A549 (cell line): ENCODE results near the gene OVOL3. TPM values are rescaled to one million over a fixed set of nuclear protein-coding genes. Genes with fewer than 3 reads are reported as not detected.

Experiments used
- ATAC-seq, 2 experiments: fragments of 200-7000 bp in 1 of 2; fragments of >200 bp in 1 of 2; cut with Nextera tagmentation in 1 of 2; cut with Tn5 transposase in 1 of 2; 3 replicates each; pipeline versions ENCODE4 v1.8.0 to v1.9.1; 2018 to 2020; ENCODE audit warnings: mild to moderate bottlenecking in 1 of 2, moderate library complexity in 1 of 2
- CTCF ChIA-PET: fragments of 300-600 bp; sonication (Branson Sonifier 250); formaldehyde crosslinking; extraction: SDS; loops from one replicate; lab custom pipeline; 2021; ENCODE audit warnings: antibody characterized with exemption, inconsistent platforms; lab: Yijun Ruan, JAX
- POLR2A ChIA-PET: fragments of 350-600 bp; formaldehyde crosslinking; extraction: SDS; loops from one replicate; lab custom pipeline; 2021; ENCODE audit warnings: antibody characterized with exemption, inconsistent platforms; lab: Yijun Ruan, JAX
- DNase-seq, 2 experiments: peaks; one replicate each; pipeline versions ENCODE4 v3.0.0 to v3.0.0-alpha.2; 2011 to 2016; ENCODE audit warnings: low read depth in 1 of 2, low spot score in 1 of 2
- FAIRE-seq: peaks from 2 replicates; lab custom pipeline; 2011; peaks lifted over from hg19 to GRCh38; lab: Jason Lieb, UNC
- H3K27ac ChIP-seq, 2 experiments: fragments of >200 bp; sonication (Bioruptor Twin); formaldehyde crosslinking; 3 replicates each; pipeline ENCODE4 v1.5.1; 2016 to 2017
- H3K4me1 ChIP-seq: fragments of >200 bp; sonication (Bioruptor Twin); formaldehyde crosslinking; 3 replicates; pipeline ENCODE4 v1.6.1; 2016
- H3K4me2 ChIP-seq: fragments of >200 bp; sonication (Bioruptor Twin); formaldehyde crosslinking; 3 replicates; pipeline ENCODE4 v1.6.1; 2016
- H3K4me3 ChIP-seq: fragments of >200 bp; sonication (Bioruptor Twin); formaldehyde crosslinking; 3 replicates; pipeline ENCODE4 v1.5.1; 2016
- H3K9me3 ChIP-seq: fragments of >200 bp; sonication (Bioruptor Twin); formaldehyde crosslinking; 3 replicates; pipeline ENCODE4 v1.6.1; 2016
- BHLHE40 ChIP-seq: IDR thresholded peaks from 2 replicates; pipeline ENCODE4 v1.6.1; 2012; ENCODE audit warnings: low read depth, low read length, inconsistent platforms
- CBX2 ChIP-seq: fragments of 200-600 bp; sonication (generic); IDR thresholded peaks from 2 replicates; pipeline ENCODE4 v1.6.1; 2016; ENCODE audit warnings: low read depth, mild to moderate bottlenecking, borderline replicate concordance
- CHD2 ChIP-seq: fragments of 150-350 bp; IDR thresholded peaks from 2 replicates; pipeline ENCODE4 v1.6.1; 2014; ENCODE audit warnings: low read length; ENCODE audit not compliant: partially characterized antibody
- FOSB ChIP-seq: fragments of 250-450 bp; sonication (Bioruptor Pico); IDR thresholded peaks from 2 replicates; pipeline ENCODE4 v1.5.0; 2020; ENCODE audit warnings: mild to moderate bottlenecking, moderate library complexity
- FOSL2 ChIP-seq, 2 experiments: fragments of 450-650 bp in 1 of 2; fragments of >200 bp in 1 of 2; sonication (Bioruptor Twin) in 1 of 2; formaldehyde crosslinking; IDR thresholded peaks; 2 replicates each; pipeline versions ENCODE4 v1.5.0 to v1.6.1; 2016 to 2020; ENCODE audit warnings: mild to moderate bottlenecking in 1 of 2, moderate library complexity in 1 of 2
- FOXS1 ChIP-seq: fragments of 250-450 bp; sonication (Bioruptor Pico); IDR thresholded peaks from 2 replicates; pipeline ENCODE4 v1.5.0; 2020; ENCODE audit warnings: mild to moderate bottlenecking, moderate library complexity
- GATA3 ChIP-seq: IDR thresholded peaks from 2 replicates; pipeline ENCODE4 v1.6.1; 2012; ENCODE audit warnings: borderline replicate concordance
- HDAC2 ChIP-seq: fragments of 200-600 bp; sonication (generic); IDR thresholded peaks from 2 replicates; pipeline ENCODE4 v1.6.1; 2016
- HEYL ChIP-seq: fragments of 250-450 bp; sonication (Bioruptor Pico); IDR thresholded peaks from 2 replicates; pipeline ENCODE4 v1.8.0; 2021; ENCODE audit warnings: mild to moderate bottlenecking, moderate library complexity
- HOXA7 ChIP-seq: fragments of 250-450 bp; sonication (Bioruptor Pico); IDR thresholded peaks from 2 replicates; pipeline ENCODE4 v1.5.0; 2020; ENCODE audit warnings: mild to moderate bottlenecking, moderate library complexity
- HOXB5 ChIP-seq: fragments of 250-450 bp; sonication (Bioruptor Pico); IDR thresholded peaks from 2 replicates; pipeline ENCODE4 v1.5.0; 2020; ENCODE audit warnings: mild to moderate bottlenecking, moderate library complexity
- JUN ChIP-seq, 2 experiments: fragments of >200 bp; sonication (Bioruptor Twin); formaldehyde crosslinking; IDR thresholded peaks; 2 replicates in 1 of 2; 3 replicates in 1 of 2; pipeline ENCODE4 v1.6.1; 2016 to 2017
- JUNB ChIP-seq: fragments of >200 bp; sonication (Bioruptor Twin); formaldehyde crosslinking; IDR thresholded peaks from 2 replicates; pipeline ENCODE4 v1.6.1; 2016
- KDM1A ChIP-seq: fragments of 200-600 bp; sonication (generic); IDR thresholded peaks from 2 replicates; pipeline ENCODE4 v1.6.1; 2016; ENCODE audit warnings: low read depth, mild to moderate bottlenecking
- MYC ChIP-seq: IDR thresholded peaks from 2 replicates; pipeline ENCODE4 v1.6.1; 2012; ENCODE audit warnings: mild to moderate bottlenecking, inconsistent platforms, low read length, improper control_type of control experiment, borderline replicate concordance
- NFE2L2 ChIP-seq: fragments of 150-350 bp; conservative IDR thresholded peaks from 2 replicates; pipeline ENCODE4 v1.6.1; 2014; ENCODE audit warnings: low read length
- NR3C1 ChIP-seq: fragments of >200 bp; sonication (Bioruptor Twin); formaldehyde crosslinking; IDR thresholded peaks from 3 replicates; pipeline ENCODE4 v1.6.1; 2017
- POLR2AphosphoS2 ChIP-seq: conservative IDR thresholded peaks from 2 replicates; pipeline ENCODE4 v1.6.1; 2012; ENCODE audit warnings: low read length, improper control_type of control experiment, inconsistent platforms
- SREBF2 ChIP-seq: fragments of 450-650 bp; IDR thresholded peaks from 2 replicates; pipeline ENCODE4 v1.6.1; 2014; ENCODE audit warnings: mild to moderate bottlenecking, moderate library complexity
- TFCP2L1 ChIP-seq: fragments of 250-450 bp; sonication (Bioruptor Pico); IDR thresholded peaks from 2 replicates; pipeline ENCODE4 v1.5.0; 2021; ENCODE audit warnings: mild to moderate bottlenecking
- TP53 ChIP-seq: fragments of 250-450 bp; sonication (Bioruptor Pico); IDR thresholded peaks from 2 replicates; pipeline ENCODE4 v1.5.0; 2021; ENCODE audit warnings: mild to moderate bottlenecking, moderate library complexity
- ZFP36 ChIP-seq: fragments of 450-650 bp; IDR thresholded peaks from 2 replicates; pipeline ENCODE4 v1.6.1; 2014; ENCODE audit warnings: borderline replicate concordance; ENCODE audit not compliant: partially characterized antibody
- WGBS: methylation state at CpG from one replicate; pipeline ENCODE4 v1.1.6; 2017; ENCODE audit errors: missing lambda C conversion rate; 5-methylcytosine and 5-hydroxymethylcytosine counted together
- polyA minus RNA-seq: library from RNA; depleted of rRNA, polyadenylated mRNA; stranded (reverse); fragments of >200 nt; gene quantifications from 2 replicates; pipeline ENCODE4 v1.2.3, GENCODE V29; 2011; rRNA and poly(A)+ RNA removed
- polyA plus RNA-seq, 4 experiments: library from polyadenylated mRNA; depleted of rRNA in 3 of 4; stranded (reverse); fragments of >200 nt; fragmentation: RNase III in 1 of 4; extraction: RNeasy Plus Mini Kit Qiagen cat#74134 plus additional on column Dnase treatment in 1 of 4; gene quantifications; 2 replicates in 3 of 4; 3 replicates in 1 of 4; pipeline ENCODE4 v1.2.3, GENCODE V29; 2011 to 2017
- TF ChIP-seq, protein P1 (sequence below): fragments of >200 bp; sonication (Bioruptor Twin); formaldehyde crosslinking; IDR thresholded peaks from 3 replicates; pipeline ENCODE4 v1.5.1; 2016
- TF ChIP-seq, protein P2 (sequence below): fragments of >200 bp; sonication (Bioruptor Twin); formaldehyde crosslinking; IDR thresholded peaks from 2 replicates; pipeline ENCODE4 v1.6.1; 2016
- TF ChIP-seq, protein P3 (sequence below): IDR thresholded peaks from 2 replicates; pipeline ENCODE4 v1.6.1; 2012; ENCODE audit warnings: low read depth, borderline replicate concordance
- TF ChIP-seq, protein P4 (sequence below): fragments of >200 bp; sonication (Bioruptor Twin); formaldehyde crosslinking; IDR thresholded peaks from 3 replicates; pipeline ENCODE4 v1.6.1; 2016
- TF ChIP-seq, protein P5 (sequence below): IDR thresholded peaks from 2 replicates; pipeline ENCODE4 v1.6.1; 2012

The OVOL3 gene
- polyA plus RNA-seq (2011; rRNA removed) = not detected in 2 replicates
- 0.43 and 0.70 TPM in 2 replicates for polyA plus RNA-seq (2012; cell fraction: cytosol; rRNA removed)
- polyA plus RNA-seq (2012; cell fraction: nucleus; rRNA removed) = 3.4 and 6.1 TPM in 2 replicates
- 0.14 to 0.63 TPM (median 0.31 TPM) in 3 replicates for polyA plus RNA-seq (2017; fragmentation: RNase III; extraction: RNeasy Plus Mini Kit Qiagen cat#74134 plus additional on column Dnase treatment)
- not detected in 2 replicates for polyA minus RNA-seq

DNA sequence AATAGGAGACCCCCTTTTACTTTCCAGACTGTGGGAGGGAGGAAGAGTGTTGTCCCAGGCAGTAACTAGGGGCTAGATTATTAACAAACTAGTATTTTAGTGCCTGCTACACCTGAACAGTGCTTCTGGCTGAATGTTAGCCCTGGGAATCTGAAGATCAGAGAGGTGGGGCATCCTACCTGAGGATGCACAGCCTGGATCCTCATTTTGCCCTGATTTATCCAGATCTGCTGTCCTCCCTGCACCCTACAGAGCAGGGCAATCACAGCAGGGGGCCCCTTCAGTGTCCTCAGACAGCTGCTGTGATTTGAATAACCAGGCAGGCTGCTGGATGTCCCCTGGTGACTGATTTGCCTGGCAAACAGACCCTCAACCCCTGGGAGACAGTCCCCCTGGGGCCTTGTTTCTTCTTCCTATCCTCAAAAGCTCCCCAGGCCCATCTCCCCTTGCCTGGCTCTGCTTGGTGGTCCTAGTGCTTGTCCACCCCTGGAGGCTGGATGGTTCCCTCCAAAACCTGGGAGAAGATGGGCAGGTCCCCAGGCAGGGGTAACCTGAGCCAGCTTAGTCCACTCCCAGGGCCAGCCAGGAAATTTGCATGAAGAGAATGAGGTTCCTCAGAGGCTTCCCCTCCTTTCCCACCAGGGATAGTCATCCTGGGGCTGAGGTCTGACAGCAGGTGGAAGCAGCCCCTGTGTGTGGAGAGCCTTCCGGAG lies at the start of gene OVOL3:
TSS of gene OVOL3 (plus strand) at position 657 of the 713 bp plus-strand sequence. CDS start 60 bp downstream, outside the sequence.
- FAIRE-seq (no peak), DNase-seq (no peak), ATAC-seq (no peak)
- Histone ChIP-seq H3K9me3 (no peaks in the 10 kb centered on the region), H3K4me3 (no peak within 1 kb of the TSS), H3K27ac (no peak within 1 kb of the TSS), H3K4me1 (peaks cover 9% of the 10 kb centered on the region; the same call in 2 of the 3 replicates), H3K4me2 (no peak within 1 kb of the TSS)
- ChIA-PET CTCF (interaction anchor here (0.6 to 15.7 kb wide), 13 partner anchors 9 to 1821 kb away, joined by 3 to 157 read pairs (median 4); partner anchors contain the start of genes THAP8 and WDR62), POLR2A (interaction anchor here (0.6 kb wide), 1 partner anchor 227 kb away, joined by 3 read pairs; no protein-coding TSS in a partner anchor)
- WGBS = 100% methylated on average over 1 of the region's 1 CpG
- TF ChIP-seq ZFP36 = peak; percentile 78
- TF ChIP-seq, protein P1, sequence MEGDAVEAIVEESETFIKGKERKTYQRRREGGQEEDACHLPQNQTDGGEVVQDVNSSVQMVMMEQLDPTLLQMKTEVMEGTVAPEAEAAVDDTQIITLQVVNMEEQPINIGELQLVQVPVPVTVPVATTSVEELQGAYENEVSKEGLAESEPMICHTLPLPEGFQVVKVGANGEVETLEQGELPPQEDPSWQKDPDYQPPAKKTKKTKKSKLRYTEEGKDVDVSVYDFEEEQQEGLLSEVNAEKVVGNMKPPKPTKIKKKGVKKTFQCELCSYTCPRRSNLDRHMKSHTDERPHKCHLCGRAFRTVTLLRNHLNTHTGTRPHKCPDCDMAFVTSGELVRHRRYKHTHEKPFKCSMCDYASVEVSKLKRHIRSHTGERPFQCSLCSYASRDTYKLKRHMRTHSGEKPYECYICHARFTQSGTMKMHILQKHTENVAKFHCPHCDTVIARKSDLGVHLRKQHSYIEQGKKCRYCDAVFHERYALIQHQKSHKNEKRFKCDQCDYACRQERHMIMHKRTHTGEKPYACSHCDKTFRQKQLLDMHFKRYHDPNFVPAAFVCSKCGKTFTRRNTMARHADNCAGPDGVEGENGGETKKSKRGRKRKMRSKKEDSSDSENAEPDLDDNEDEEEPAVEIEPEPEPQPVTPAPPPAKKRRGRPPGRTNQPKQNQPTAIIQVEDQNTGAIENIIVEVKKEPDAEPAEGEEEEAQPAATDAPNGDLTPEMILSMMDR = no peak
- 0 out of 2 replicates have a peak, but pooled peaks have one; percentile 13 for TF ChIP-seq KDM1A

DNA sequence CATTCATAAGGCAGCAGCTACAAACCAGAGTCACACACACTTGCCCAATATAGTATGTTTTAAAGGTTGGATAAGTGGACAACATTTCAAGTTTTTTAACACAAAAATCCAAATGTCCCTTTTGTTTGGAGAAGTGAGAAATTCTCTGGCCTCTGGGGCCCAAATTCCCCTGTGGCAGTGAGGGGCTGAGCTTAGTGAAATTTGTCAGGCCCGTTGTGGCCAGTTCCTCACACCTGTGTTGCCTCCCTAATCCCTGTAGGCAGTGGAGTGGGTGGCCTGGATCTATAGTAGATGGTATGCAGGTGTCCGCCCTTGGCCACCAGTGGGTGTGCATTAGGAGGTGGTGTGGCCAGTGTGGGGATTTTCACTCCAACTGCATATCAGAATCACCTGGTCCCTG lies 49.6 kb upstream of the OVOL3 start:
- H3K4me1 ChIP-seq = peaks cover 6% of the 10 kb centered on the region; the same call in 2 of the 3 replicates

DNA sequence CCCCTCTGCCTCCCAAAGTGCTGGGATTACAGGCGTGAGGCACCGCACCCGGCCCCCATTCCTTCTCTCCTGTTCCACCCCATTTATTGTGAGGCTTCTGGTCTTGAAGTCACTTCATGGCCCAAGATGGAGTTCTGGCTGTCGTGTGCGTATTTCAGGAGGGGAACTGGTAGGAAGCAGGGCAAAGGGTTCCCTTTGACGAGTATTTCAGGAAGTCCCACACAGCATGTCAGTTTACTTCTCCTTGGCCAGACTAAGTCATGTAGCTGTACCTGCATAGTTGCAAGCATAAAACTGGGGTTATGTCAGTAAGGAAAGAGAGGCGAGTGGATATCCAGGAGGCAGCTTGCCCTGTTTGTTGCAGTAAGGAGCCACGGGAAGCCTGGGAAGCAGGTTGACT lies 46.1 kb upstream of the OVOL3 start:
- no peak overlapping the region for H3K4me3 ChIP-seq
- TF ChIP-seq HDAC2 = no peak
- TF ChIP-seq, protein P2, sequence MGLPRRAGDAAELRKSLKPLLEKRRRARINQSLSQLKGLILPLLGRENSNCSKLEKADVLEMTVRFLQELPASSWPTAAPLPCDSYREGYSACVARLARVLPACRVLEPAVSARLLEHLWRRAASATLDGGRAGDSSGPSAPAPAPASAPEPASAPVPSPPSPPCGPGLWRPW = no peak
- TF ChIP-seq FOXS1 (CRISPR knock-in tag) = no peak
- TF ChIP-seq GATA3 = no peak
- TF ChIP-seq ZFP36 = no peak
- TF ChIP-seq MYC = no peak
- TF ChIP-seq SREBF2 = no peak
- no peak for TF ChIP-seq TP53
- no peak for TF ChIP-seq JUNB
- no peak for TF ChIP-seq HOXB5 (CRISPR knock-in tag)
- TF ChIP-seq NR3C1 = no peak
- no peak for TF ChIP-seq NFE2L2
- TF ChIP-seq, protein P3, sequence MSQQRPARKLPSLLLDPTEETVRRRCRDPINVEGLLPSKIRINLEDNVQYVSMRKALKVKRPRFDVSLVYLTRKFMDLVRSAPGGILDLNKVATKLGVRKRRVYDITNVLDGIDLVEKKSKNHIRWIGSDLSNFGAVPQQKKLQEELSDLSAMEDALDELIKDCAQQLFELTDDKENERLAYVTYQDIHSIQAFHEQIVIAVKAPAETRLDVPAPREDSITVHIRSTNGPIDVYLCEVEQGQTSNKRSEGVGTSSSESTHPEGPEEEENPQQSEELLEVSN = no peak
- TF ChIP-seq TFCP2L1 = no peak
- TF ChIP-seq FOSB (CRISPR knock-in tag) = no peak
- no peak for TF ChIP-seq POLR2AphosphoS2
- no peak for TF ChIP-seq JUN (IDR thresholded peaks at IDR 0.05)
- no peak for TF ChIP-seq HOXA7
- TF ChIP-seq CHD2 = no peak
- H3K4me1 ChIP-seq = peaks cover under 1% of the 10 kb centered on the region; the same call in 2 of the 3 replicates
- no peaks in the 10 kb centered on the region for H3K9me3 ChIP-seq
- ATAC-seq (no peak), FAIRE-seq (no peak), DNase-seq (no peak)
- H3K27ac ChIP-seq = no peak overlapping the region
- WGBS = 96% methylated on average over 8 of the region's 8 CpGs
- ChIA-PET CTCF (interaction anchor here (1.0 to 4.7 kb wide), 3 partner anchors 8 to 96 kb away, joined by 3 to 40 read pairs (median 6); partner anchors contain the start of genes THAP8 and WDR62), POLR2A (no interaction called here)
- H3K4me2 ChIP-seq = no peak overlapping the region

More for the DNA sequence above, 49.6 kb upstream of the OVOL3 start:
- POLR2A ChIA-PET = interaction anchor here (1.9 kb wide), 1 partner anchor 54 kb away, joined by 14 read pairs; the partner anchor contains the start of genes POLR2I and TBCB
- FAIRE-seq (no peak), ATAC-seq (no peak), DNase-seq (no peak)
- 93% methylated on average over 2 of the region's 2 CpGs for WGBS
- CTCF ChIA-PET = interaction anchor here (0.6 to 11.9 kb wide), 43 partner anchors 9 to 191 kb away, joined by 3 to 157 read pairs (median 5); partner anchors contain the start of genes OVOL3, POLR2I, TBCB and ZNF146
- TF ChIP-seq, protein P4, sequence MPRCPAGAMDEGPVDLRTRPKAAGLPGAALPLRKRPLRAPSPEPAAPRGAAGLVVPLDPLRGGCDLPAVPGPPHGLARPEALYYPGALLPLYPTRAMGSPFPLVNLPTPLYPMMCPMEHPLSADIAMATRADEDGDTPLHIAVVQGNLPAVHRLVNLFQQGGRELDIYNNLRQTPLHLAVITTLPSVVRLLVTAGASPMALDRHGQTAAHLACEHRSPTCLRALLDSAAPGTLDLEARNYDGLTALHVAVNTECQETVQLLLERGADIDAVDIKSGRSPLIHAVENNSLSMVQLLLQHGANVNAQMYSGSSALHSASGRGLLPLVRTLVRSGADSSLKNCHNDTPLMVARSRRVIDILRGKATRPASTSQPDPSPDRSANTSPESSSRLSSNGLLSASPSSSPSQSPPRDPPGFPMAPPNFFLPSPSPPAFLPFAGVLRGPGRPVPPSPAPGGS = no peak
- TF ChIP-seq CBX2 = no peak
- TF ChIP-seq TP53 = no peak
- no peak for TF ChIP-seq HEYL
- TF ChIP-seq, protein P5, sequence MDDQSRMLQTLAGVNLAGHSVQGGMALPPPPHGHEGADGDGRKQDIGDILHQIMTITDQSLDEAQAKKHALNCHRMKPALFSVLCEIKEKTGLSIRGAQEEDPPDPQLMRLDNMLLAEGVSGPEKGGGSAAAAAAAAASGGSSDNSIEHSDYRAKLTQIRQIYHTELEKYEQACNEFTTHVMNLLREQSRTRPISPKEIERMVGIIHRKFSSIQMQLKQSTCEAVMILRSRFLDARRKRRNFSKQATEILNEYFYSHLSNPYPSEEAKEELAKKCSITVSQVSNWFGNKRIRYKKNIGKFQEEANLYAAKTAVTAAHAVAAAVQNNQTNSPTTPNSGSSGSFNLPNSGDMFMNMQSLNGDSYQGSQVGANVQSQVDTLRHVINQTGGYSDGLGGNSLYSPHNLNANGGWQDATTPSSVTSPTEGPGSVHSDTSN = no peak
- no peak for TF ChIP-seq BHLHE40
- no peak for TF ChIP-seq FOSL2 (IDR thresholded peaks at IDR 0.05)
- no peak for TF ChIP-seq FOSL2 (CRISPR knock-in tag; IDR thresholded peaks at IDR 0.05)
- H3K27ac ChIP-seq = no peak overlapping the region
- H3K4me3 ChIP-seq = no peak overlapping the region
- H3K4me2 ChIP-seq = no peak overlapping the region
- no peaks in the 10 kb centered on the region for H3K9me3 ChIP-seq
